Measurements from ENCODE around the gene RASSF3.
"Not testable (repeated sequence)": the region's sequence is repeated elsewhere in the genome, so short reads cannot be mapped to it uniquely, and the experiment has no call there.

- TF ChIP-seq CTCF (IDR thresholded peaks at IDR 0.05; ENCODE audit: borderline replicate concordance, extremely low read depth, low read length, poor library complexity, severe bottlenecking); EZH2 (IDR thresholded peaks at IDR 0.05; ENCODE audit: borderline replicate concordance, low read depth, low read length, severe bottlenecking): not testable (repeated sequence)
Observed at GRCh38 chr12:64690236-64690635, 79.9 kb downstream of the RASSF3 start.

All from DND-41 (cell line).